Activated naive CD8-positive, alpha-beta T cell treated with anti-CD3 and anti-CD28 coated beads, Interleukin-2, amount 50 U/mL, for 24 hours (primary cell): ENCODE measurements around the gene SYNJ1.
"Not testable (repeated sequence)": the region's sequence is repeated elsewhere in the genome, so short reads cannot be mapped to it uniquely, and the experiment has no call there.

Experiments
- ATAC-seq: fragments of 150-1000 bp; cut with Tn5 transposase; one replicate; pipeline ENCODE4 v1.10.0; 2021
- DNase-seq: peaks from one replicate; pipeline ENCODE4 v3.0.0; 2021
- H3K27ac Mint-ChIP-seq: one replicate; pipeline ENCODE4 v1.8.0; 2021; ENCODE audit warnings: mild to moderate bottlenecking, mixed read lengths
- H3K27me3 Mint-ChIP-seq: one replicate; pipeline ENCODE4 v1.8.0; 2021; ENCODE audit warnings: mixed read lengths
- H3K36me3 Mint-ChIP-seq: one replicate; pipeline ENCODE4 v1.8.0; 2021; ENCODE audit warnings: low read depth, mixed read lengths
- H3K4me1 Mint-ChIP-seq: one replicate; pipeline ENCODE4 v1.8.0; 2021; ENCODE audit warnings: mixed read lengths
- H3K4me3 Mint-ChIP-seq: one replicate; pipeline ENCODE4 v1.8.0; 2021; ENCODE audit warnings: mild to moderate bottlenecking, moderate library complexity, mixed read lengths
- H3K9me3 Mint-ChIP-seq: one replicate; pipeline ENCODE4 v1.8.0; 2021; ENCODE audit warnings: mixed read lengths

The SYNJ1 gene

DNA sequence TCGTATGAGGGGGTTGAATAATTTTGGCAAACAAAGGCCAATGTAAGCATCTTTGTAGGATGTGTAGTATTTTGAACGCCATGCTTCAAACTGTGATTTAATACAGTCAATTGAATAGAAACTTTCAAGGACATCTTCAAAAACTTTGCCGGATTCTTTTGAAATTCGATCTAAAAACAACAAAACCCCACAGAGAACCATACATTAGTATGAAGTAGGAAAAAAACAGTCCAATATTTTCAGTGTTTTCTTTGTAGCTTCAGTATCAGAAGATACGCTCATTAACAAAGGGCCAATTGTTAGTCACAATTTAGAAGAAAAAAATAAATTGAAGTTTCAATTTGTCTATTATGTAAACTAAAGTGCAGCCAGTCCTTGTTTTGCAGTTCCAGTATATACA lies 20.7 kb upstream of the SYNJ1 start:
- Mint-ChIP-seq H3K27ac (no peak overlapping the region), H3K4me3 (no peak overlapping the region), H3K9me3 (no peaks in the 10 kb centered on the region), H3K4me1 (peaks cover 39% of the 10 kb centered on the region), H3K27me3 (no peaks in the 10 kb centered on the region), H3K36me3 (peaks cover 88% of the 10 kb centered on the region)
- no peak for ATAC-seq
- no peak for DNase-seq

- Mint-ChIP-seq H3K9me3 (no peaks in the 10 kb centered on the region), H3K27ac (peak overlapping the region; percentile 70), H3K4me3 (no peak overlapping the region), H3K36me3 (peaks cover 91% of the 10 kb centered on the region), H3K27me3 (no peaks in the 10 kb centered on the region), H3K4me1 (peaks cover 39% of the 10 kb centered on the region)
- DNase-seq (no peak), ATAC-seq (peak; percentile 42)
Measured at GRCh38 chr21:32747396-32747795, 19.6 kb upstream of the SYNJ1 start.

DNA sequence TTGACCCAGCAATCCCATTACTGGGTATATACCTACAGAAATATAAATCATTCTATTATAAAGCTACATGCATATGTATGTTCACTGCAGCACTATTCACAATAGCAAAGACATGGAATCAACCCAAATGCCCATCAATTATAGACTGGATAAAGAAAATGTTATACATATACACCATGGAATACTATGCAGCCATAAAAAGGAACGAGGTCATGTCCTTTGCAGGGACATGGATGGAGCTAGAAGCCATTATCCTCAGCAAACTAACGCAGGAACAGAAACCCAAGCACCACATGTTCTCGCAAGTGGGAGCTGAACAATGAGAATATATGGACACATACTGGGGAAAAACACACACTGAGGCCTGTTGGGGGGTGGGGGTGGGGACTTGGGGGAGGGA lies 18.9 kb upstream of the SYNJ1 start:
- not testable (repeated sequence) for H3K27ac Mint-ChIP-seq, DNase-seq, ATAC-seq, H3K27me3 Mint-ChIP-seq, H3K4me3 Mint-ChIP-seq, H3K9me3 Mint-ChIP-seq
- H3K4me1 Mint-ChIP-seq: peaks cover 39% of the 10 kb centered on the region
- H3K36me3 Mint-ChIP-seq: peaks cover 88% of the 10 kb centered on the region

DNA sequence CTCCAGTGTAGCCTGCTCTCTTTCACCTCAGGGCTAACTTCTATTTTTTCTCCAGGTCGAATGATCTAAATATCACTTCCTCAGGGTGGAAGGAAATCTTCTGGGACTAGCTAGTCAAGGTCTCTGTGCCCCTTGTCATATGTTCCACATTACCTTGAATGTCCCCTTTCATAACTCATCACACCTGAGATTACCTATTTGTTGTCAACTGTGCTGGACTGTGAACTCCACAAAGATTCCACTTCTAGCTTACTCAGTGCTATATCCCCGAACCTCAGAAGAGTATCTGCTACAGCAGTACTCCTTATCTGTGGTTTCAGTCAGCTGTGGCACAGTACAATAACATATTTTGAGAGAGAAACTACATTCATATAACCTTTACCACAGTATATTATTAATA lies 14.6 kb upstream of the SYNJ1 start:
- peaks cover 75% of the 10 kb centered on the region for H3K36me3 Mint-ChIP-seq
- H3K4me1 Mint-ChIP-seq: peaks cover 7% of the 10 kb centered on the region
- H3K9me3 Mint-ChIP-seq: no peaks in the 10 kb centered on the region
- no peaks in the 10 kb centered on the region for H3K27me3 Mint-ChIP-seq
- no peak overlapping the region for H3K4me3 Mint-ChIP-seq
- no peak for DNase-seq
- ATAC-seq: no peak
- H3K27ac Mint-ChIP-seq: no peak overlapping the region

GRCh38 chr21:32741336-32741735 lies 13.5 kb upstream of the SYNJ1 start:
- peaks cover 67% of the 10 kb centered on the region for H3K36me3 Mint-ChIP-seq
- H3K27ac Mint-ChIP-seq: no peak overlapping the region

DNA sequence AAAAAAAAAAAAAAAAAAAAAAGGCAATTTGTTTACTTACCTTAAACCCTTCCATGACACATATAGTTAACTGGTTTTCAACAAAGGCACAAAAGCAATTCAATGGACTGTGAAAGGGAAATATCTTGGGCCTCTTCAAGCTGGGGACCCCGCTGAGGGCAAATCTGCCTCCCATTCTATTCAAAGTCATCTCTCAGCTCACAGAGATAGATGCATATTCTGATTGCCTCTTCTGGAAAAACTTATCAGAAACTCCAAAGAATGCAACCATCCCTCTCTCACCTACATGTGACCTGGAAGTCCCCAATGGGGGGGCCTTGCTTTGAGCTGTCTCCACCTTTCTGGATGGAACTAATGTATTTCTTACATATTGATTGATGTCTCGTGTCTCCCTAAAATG lies 12.1 kb upstream of the SYNJ1 start:
- Mint-ChIP-seq H3K27ac (no peak overlapping the region), H3K36me3 (peaks cover 65% of the 10 kb centered on the region), H3K27me3 (no peaks in the 10 kb centered on the region), H3K9me3 (no peaks in the 10 kb centered on the region), H3K4me3 (no peak overlapping the region), H3K4me1 (peaks cover 11% of the 10 kb centered on the region)
- ATAC-seq: no peak
- no peak for DNase-seq

More at GRCh38 chr21:32741336-32741735, 13.5 kb upstream of the SYNJ1 start:
- Mint-ChIP-seq H3K27me3 (no peaks in the 10 kb centered on the region), H3K4me1 (peaks cover 2% of the 10 kb centered on the region), H3K9me3 (no peaks in the 10 kb centered on the region), H3K4me3 (no peak overlapping the region)
- no peak for DNase-seq
- no peak for ATAC-seq

- not testable (repeated sequence) for H3K4me3 Mint-ChIP-seq, H3K27ac Mint-ChIP-seq, DNase-seq, H3K9me3 Mint-ChIP-seq, H3K27me3 Mint-ChIP-seq, ATAC-seq
- Mint-ChIP-seq H3K36me3 (peaks cover 62% of the 10 kb centered on the region), H3K4me1 (peaks cover 44% of the 10 kb centered on the region)
Measured at GRCh38 chr21:32736083-32736482, 8.3 kb upstream of the SYNJ1 start.

DNA sequence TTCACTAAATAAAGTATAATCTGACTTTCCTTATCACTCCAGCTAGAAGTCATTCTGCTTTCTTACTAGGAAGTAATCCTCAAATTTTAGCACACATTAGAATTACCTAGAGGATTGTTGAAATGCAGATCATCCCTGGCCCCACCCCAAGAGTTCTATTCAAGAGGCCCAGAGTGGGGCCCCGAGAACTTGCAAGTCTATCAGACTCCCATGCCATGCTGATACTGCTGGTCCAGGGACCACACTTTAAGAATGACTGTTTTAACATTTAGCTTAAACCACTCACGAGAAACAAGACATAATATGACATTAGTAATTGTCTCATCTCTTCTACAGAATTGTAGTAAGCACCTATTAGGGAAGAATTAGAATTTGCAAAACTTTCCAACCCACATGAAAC lies 7.7 kb upstream of the SYNJ1 start:
- Mint-ChIP-seq H3K27me3 (no peaks in the 10 kb centered on the region), H3K9me3 (peaks cover 7% of the 10 kb centered on the region), H3K36me3 (peaks cover 56% of the 10 kb centered on the region), H3K27ac (peak overlapping the region; percentile 80), H3K4me3 (peak overlapping the region; percentile 45), H3K4me1 (peaks cover 44% of the 10 kb centered on the region)
- DNase-seq: peak; percentile 16
- ATAC-seq: peak; percentile 76

GRCh38 chr21:32733990-32734613 lies 6.3 kb upstream of the SYNJ1 start:
- Mint-ChIP-seq H3K4me3 (no peak overlapping the region), H3K9me3 (peaks cover 7% of the 10 kb centered on the region), H3K27ac (no peak overlapping the region), H3K27me3 (no peaks in the 10 kb centered on the region), H3K4me1 (peaks cover 47% of the 10 kb centered on the region), H3K36me3 (peaks cover 45% of the 10 kb centered on the region)
- ATAC-seq (peak; percentile 74), DNase-seq (no peak)

DNA sequence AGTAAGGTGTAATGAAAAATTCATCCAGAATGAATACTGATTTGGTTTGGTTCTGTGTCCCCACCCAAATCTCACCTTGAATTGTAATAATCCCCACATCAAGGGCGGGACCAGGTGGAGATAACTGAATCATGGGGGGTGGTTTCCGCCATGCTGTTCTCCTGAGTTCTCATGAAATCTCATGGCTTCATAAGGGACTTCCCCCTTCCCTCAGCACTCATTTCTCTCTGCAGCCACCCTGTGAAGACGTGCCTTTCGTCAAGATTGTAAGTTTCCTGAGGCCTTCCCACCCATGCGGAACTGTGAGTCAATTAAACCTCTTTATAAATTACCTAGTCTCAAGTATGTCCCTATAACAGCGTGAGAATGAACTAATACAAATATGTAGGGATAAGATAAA lies 5.5 kb upstream of the SYNJ1 start:
- H3K27ac Mint-ChIP-seq: peak overlapping the region; percentile 39
- H3K27me3 Mint-ChIP-seq: no peaks in the 10 kb centered on the region
- H3K36me3 Mint-ChIP-seq: peaks cover 42% of the 10 kb centered on the region
- H3K9me3 Mint-ChIP-seq: peaks cover 7% of the 10 kb centered on the region
- ATAC-seq (peak; percentile 29), DNase-seq (peak; percentile 16)
- no peak overlapping the region for H3K4me3 Mint-ChIP-seq
- peaks cover 53% of the 10 kb centered on the region for H3K4me1 Mint-ChIP-seq

- no peak for ATAC-seq
Measured at GRCh38 chr21:32732544-32732943, 4.7 kb upstream of the SYNJ1 start.

GRCh38 chr21:32728848-32729247 lies 1.0 kb upstream of the SYNJ1 start:
- no peak for ATAC-seq
- no peak for DNase-seq
- H3K27me3 Mint-ChIP-seq: no peaks in the 10 kb centered on the region
- H3K27ac Mint-ChIP-seq: peak overlapping the region; percentile 83
- peaks cover 46% of the 10 kb centered on the region for H3K4me1 Mint-ChIP-seq
- H3K9me3 Mint-ChIP-seq: peaks cover 7% of the 10 kb centered on the region
- peaks cover 18% of the 10 kb centered on the region for H3K36me3 Mint-ChIP-seq
- H3K4me3 Mint-ChIP-seq: peak overlapping the region; percentile 99

More at GRCh38 chr21:32732544-32732943, 4.7 kb upstream of the SYNJ1 start:
- no peak for DNase-seq
- peaks cover 42% of the 10 kb centered on the region for H3K36me3 Mint-ChIP-seq
- no peak overlapping the region for H3K27ac Mint-ChIP-seq
- H3K27me3 Mint-ChIP-seq: no peaks in the 10 kb centered on the region
- no peak overlapping the region for H3K4me3 Mint-ChIP-seq
- peaks cover 7% of the 10 kb centered on the region for H3K9me3 Mint-ChIP-seq
- H3K4me1 Mint-ChIP-seq: peaks cover 54% of the 10 kb centered on the region

- no peaks in the 10 kb centered on the region for H3K27me3 Mint-ChIP-seq
- H3K27ac Mint-ChIP-seq: peak overlapping the region; percentile 83
- no peak for ATAC-seq
- H3K36me3 Mint-ChIP-seq: peaks cover 17% of the 10 kb centered on the region
- H3K9me3 Mint-ChIP-seq: peaks cover 6% of the 10 kb centered on the region
- H3K4me1 Mint-ChIP-seq: peaks cover 46% of the 10 kb centered on the region
- H3K4me3 Mint-ChIP-seq: peak overlapping the region; percentile 99
- no peak for DNase-seq
Measured at GRCh38 chr21:32728456-32728839, 635 bp upstream of the SYNJ1 start.

DNA sequence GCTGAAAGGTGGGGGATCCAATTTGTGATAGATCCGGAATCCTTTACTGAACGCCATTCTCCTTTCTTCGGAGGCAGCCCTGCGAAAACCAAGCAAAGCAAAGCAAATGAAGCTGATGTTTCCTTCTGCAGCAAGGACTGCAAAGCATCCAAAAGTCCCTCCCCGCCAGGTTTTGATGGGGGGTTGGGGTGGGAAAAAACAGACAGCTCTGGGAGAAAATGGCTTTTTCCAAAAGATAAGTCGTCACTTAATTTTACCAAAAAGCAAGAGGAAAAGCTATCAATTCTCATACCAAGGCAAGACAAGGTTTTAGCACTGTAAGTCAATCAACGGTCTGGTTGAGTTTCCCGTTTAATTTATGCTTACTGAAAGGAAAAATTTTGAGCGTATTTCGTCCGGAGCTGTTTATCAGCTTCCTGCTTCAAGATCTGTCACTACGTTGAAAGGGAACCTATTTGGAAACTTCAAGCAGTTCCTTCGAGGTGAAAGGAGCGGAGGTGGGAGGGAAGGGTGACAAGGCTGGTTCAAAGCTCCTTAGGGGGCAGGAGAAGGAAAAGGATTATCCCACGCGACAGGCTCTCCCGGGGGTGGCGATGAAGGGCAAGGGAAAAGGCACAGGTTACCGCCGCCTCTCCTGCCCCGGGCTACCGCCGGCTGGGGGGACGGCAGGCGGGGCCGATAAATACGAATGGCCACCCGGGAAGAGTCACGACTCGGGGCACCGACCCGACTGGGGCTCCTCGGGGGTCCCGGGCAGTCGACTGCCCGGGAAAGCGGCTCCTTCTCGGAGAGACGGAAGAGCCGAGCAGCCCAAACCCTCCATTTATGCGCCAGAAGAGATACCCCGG lies 750 bp downstream of the SYNJ1 start:
- peaks cover 32% of the 10 kb centered on the region for H3K4me1 Mint-ChIP-seq
- peak overlapping the region; percentile 99 for H3K4me3 Mint-ChIP-seq
- peaks cover 6% of the 10 kb centered on the region for H3K36me3 Mint-ChIP-seq
- peak overlapping the region; percentile 96 for H3K27ac Mint-ChIP-seq
- H3K27me3 Mint-ChIP-seq: no peaks in the 10 kb centered on the region
- ATAC-seq (peak; percentile 5), DNase-seq (no peak)
- no peaks in the 10 kb centered on the region for H3K9me3 Mint-ChIP-seq

- Mint-ChIP-seq H3K27me3 (peaks cover 2% of the 10 kb centered on the region), H3K4me3 (no peak overlapping the region), H3K9me3 (no peaks in the 10 kb centered on the region), H3K27ac (peak overlapping the region; percentile 48), H3K36me3 (peaks cover 25% of the 10 kb centered on the region), H3K4me1 (peaks cover 7% of the 10 kb centered on the region)
- no peak for ATAC-seq
- DNase-seq: no peak
Measured at GRCh38 chr21:32719085-32719484, 8.7 kb downstream of the SYNJ1 start.
